NB4 (cell line): ENCODE results near the gene SYCN.

Experiments
- TF ChIP-seq, protein P1 (sequence below): IDR thresholded peaks from one replicate; pipeline ENCODE4 v1.5.1; 2012; ENCODE audit warnings: low read depth, low read length
- TF ChIP-seq, protein P2 (sequence below): IDR thresholded peaks from 2 replicates; pipeline ENCODE4 v1.6.1; 2011; ENCODE audit warnings: low read depth, low read length

DNA sequence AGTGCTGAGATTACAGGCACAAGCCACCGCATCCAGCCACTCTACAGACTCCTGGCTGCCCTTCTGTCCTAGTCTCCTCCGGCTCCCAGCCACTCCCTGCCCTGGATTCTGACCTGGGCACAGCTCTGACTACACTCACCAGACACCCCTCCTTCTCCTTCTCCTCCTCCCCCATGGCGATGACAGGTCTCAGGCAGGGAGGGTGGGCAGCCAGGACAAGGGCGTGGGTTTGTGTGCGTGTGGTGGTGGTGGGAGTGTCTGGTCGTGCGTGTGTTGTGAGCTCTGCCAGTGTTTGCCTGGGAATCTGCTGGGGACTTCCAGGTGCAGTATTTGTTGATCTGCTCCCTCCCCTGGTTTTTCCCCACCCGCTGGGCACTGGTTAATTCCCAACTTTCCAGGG is 10.3 kb downstream of the SYCN start:
- TF ChIP-seq, protein P1, sequence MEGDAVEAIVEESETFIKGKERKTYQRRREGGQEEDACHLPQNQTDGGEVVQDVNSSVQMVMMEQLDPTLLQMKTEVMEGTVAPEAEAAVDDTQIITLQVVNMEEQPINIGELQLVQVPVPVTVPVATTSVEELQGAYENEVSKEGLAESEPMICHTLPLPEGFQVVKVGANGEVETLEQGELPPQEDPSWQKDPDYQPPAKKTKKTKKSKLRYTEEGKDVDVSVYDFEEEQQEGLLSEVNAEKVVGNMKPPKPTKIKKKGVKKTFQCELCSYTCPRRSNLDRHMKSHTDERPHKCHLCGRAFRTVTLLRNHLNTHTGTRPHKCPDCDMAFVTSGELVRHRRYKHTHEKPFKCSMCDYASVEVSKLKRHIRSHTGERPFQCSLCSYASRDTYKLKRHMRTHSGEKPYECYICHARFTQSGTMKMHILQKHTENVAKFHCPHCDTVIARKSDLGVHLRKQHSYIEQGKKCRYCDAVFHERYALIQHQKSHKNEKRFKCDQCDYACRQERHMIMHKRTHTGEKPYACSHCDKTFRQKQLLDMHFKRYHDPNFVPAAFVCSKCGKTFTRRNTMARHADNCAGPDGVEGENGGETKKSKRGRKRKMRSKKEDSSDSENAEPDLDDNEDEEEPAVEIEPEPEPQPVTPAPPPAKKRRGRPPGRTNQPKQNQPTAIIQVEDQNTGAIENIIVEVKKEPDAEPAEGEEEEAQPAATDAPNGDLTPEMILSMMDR, result no peak
- TF ChIP-seq, protein P2, sequence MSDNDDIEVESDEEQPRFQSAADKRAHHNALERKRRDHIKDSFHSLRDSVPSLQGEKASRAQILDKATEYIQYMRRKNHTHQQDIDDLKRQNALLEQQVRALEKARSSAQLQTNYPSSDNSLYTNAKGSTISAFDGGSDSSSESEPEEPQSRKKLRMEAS, result no peak
